Activated CD4-positive, alpha-beta T cell treated with anti-CD3 and anti-CD28 coated beads for 1 hour (primary cell): ENCODE data around the gene DHX38.

Experiments used
- DNase-seq: peaks from one replicate; pipeline ENCODE4 v3.0.0-alpha.2; 2020

Gene DHX38

GRCh38 chr16:72084445-72084844, 9.2 kb upstream of the DHX38 start:
- no peak for DNase-seq

GRCh38 chr16:72085002-72085401, 8.6 kb upstream of the DHX38 start:
- no peak for DNase-seq

- DNase-seq = no peak
Observed at GRCh38 chr16:72091217-72091616, 2.4 kb upstream of the DHX38 start.

GRCh38 chr16:72092832-72093447, 707 bp upstream of the DHX38 start:
- DNase-seq = no peak

- DNase-seq = no peak
Observed at GRCh38 chr16:72094266-72094610, 591 bp downstream of the DHX38 start.

- DNase-seq = no peak
Observed at GRCh38 chr16:72098936-72099335, 5.3 kb downstream of the DHX38 start.

- DNase-seq = no peak
Observed at GRCh38 chr16:72099377-72099818, 5.8 kb downstream of the DHX38 start.

GRCh38 chr16:72101195-72101594, 7.5 kb downstream of the DHX38 start:
- no peak for DNase-seq

- no peak for DNase-seq
Observed at GRCh38 chr16:72104905-72105304, 11.3 kb downstream of the DHX38 start.

GRCh38 chr16:72105978-72106377, 12.3 kb downstream of the DHX38 start:
- DNase-seq = no peak

- DNase-seq = no peak
Observed at GRCh38 chr16:72107371-72107770, 13.7 kb downstream of the DHX38 start.

- DNase-seq = no peak
Observed at GRCh38 chr16:72108353-72109102, 14.9 kb downstream of the DHX38 start.

- DNase-seq = no peak
Observed at GRCh38 chr16:72109300-72109699, 15.7 kb downstream of the DHX38 start.

- DNase-seq = no peak
Observed at GRCh38 chr16:72109966-72110530, 16.4 kb downstream of the DHX38 start.

GRCh38 chr16:72110662-72111615, 17.3 kb downstream of the DHX38 start:
- DNase-seq = no peak

GRCh38 chr16:72111657-72112451, 18.2 kb downstream of the DHX38 start:
- DNase-seq = no peak

- no peak for DNase-seq
Observed at GRCh38 chr16:72112452-72112792, 18.8 kb downstream of the DHX38 start.

GRCh38 chr16:72112906-72113615, 19.4 kb downstream of the DHX38 start:
- DNase-seq = no peak

- DNase-seq = no peak
Observed at GRCh38 chr16:72113616-72113945, 19.9 kb downstream of the DHX38 start.

- no peak for DNase-seq
Observed at GRCh38 chr16:72120026-72120425, 26.4 kb downstream of the DHX38 start.

GRCh38 chr16:72122308-72122707, 28.7 kb downstream of the DHX38 start:
- DNase-seq = no peak

- no peak for DNase-seq
Observed at GRCh38 chr16:72122916-72123315, 29.3 kb downstream of the DHX38 start.
